Measurements from ENCODE around the gene METTL25B.

The METTL25B gene

DNA sequence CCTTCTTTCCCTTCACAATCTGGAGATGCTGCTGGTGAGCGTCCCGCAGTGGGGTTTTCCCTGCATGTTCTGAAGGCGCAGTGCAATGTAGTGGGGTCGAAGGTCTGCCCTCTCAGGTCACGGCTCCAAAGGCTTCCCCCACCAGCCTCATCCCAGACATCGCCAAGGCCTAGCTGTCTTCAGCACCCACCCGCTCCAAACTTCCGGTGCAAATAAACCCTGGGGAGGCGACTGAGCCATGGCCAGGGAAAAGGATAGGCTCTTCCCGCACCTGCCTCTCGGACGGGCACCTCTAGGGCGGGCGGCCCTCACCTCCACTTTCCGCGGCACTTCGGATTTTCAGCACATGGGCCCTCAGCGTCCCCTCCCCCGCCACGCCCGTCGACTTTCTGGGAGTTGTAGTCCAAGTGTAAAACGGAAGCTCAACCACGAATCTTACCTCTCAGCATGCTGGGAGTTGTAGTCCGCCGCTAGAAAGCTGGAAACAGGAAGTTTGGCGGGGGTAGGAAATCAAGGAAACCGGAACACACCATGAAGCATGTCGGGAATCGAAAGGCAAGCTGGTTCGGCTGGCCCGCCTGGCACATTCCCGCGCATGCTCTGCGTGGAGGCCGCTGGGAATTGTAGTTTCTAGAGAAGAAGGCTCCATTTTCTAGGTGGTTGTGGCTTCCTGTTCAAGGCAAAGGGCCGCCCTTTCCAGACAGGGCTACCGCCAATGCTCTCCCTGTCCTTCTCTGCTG is 12.6 kb downstream of the METTL25B start, which contains the start of gene MRPL24:
Gene MRPL24 (minus strand): TSS at position 348 of the 740 bp plus-strand sequence. CDS start 2,384 bp downstream, outside the sequence.
- Histone ChIP-seq H4K8ac (ENCODE audit: low read depth, low read length) (no peak within 1 kb of the TSS), H2AFZ (ENCODE audit: low read length) (peak within 1 kb of the TSS; percentile 88), H3K4me2 (ENCODE audit: insufficient read depth, low read length, poor library complexity, severe bottlenecking) (peak within 1 kb of the TSS; percentile 59), H3K27ac (replicated peaks; ENCODE audit: low read length) (peak within 1 kb of the TSS; percentile 62), H3K4me3 (ENCODE audit: low read length in 2 of 2) (peak within 1 kb of the TSS; percentile 83 to 91), H3K23ac (ENCODE audit: low read depth, low read length, poor library complexity) (peak within 1 kb of the TSS; percentile 89), H3K27me3 (ENCODE audit: control insufficient read depth in 3 of 3, insufficient read depth in 3 of 3, low read depth in 1 of 3, low read length in 3 of 3) (no peaks in the 10 kb centered on the region), H3K18ac (ENCODE audit: low read length) (peak within 1 kb of the TSS; percentile 53), H2BK12ac (ENCODE audit: low read length) (no peak within 1 kb of the TSS), H3K14ac (ENCODE audit: low read length) (no peak within 1 kb of the TSS), H2BK15ac (ENCODE audit: low read length) (no peak within 1 kb of the TSS), H2AK5ac (ENCODE audit: low read depth, low read length) (peak within 1 kb of the TSS; percentile 2), H3K79me1 (ENCODE audit: low read depth, low read length) (peaks cover 7% of the 10 kb centered on the region), H3K36me3 (replicated peaks in 1 of 2; ENCODE audit: control insufficient read depth in 2 of 2, insufficient read depth in 2 of 2, low read length in 2 of 2) (peaks cover 36 to 76% of the 10 kb centered on the region in 2 donors), H4K91ac (ENCODE audit: low read depth, low read length, poor library complexity) (no peak within 1 kb of the TSS), H3K4ac (ENCODE audit: low read length) (no peak within 1 kb of the TSS), H2BK120ac (ENCODE audit: low read depth, low read length) (no peak within 1 kb of the TSS), H3K9me3 (replicated peaks in 1 of 2; ENCODE audit: control insufficient read depth in 2 of 2, insufficient read depth in 1 of 2, low read depth in 1 of 2, low read length in 2 of 2) (no peaks in the 10 kb centered on the region), H2BK5ac (ENCODE audit: low read length) (no peak within 1 kb of the TSS), H3K4me1 (ENCODE audit: control insufficient read depth in 2 of 2, insufficient read depth in 1 of 2, low read depth in 1 of 2, low read length in 2 of 2) (peaks cover 11 to 16% of the 10 kb centered on the region in 2 donors), H3K9ac (ENCODE audit: low read depth, low read length, poor library complexity) (peak within 1 kb of the TSS; percentile 83)
- DNase-seq (ENCODE audit: low spot score): peak; percentile 99
- no CpG with 5 or more reads among the region's 38 CpGs for WGBS, 2 donors (ENCODE audit: extremely low coverage in 2 of 2, insufficient read length in 2 of 2, insufficient replicate concordance in 1 of 2)

DNA sequence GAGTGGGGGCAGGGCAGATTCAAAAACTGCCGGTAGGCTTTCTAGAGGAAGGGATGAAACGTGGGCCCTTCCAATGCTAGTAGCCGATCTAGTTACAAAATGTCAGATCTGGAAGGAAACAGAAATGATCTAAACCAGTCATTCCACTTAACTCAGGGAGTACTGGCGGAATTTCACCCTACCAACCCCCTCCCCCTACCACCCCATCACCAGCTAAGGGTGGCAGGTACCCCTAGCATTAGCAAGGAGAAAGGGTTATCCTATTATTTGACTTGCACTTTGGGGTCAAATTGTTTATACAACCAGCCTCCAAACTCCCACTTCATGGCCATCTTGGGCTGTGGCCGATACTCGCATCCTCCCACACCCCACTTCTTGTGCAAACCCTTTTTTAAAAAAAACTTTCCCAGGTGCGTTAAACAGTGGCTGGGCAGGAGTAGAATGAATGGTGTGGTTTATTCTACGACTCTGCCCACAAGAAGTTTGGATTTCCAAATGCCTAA is 13.3 kb downstream of the METTL25B start:
- no peak overlapping the region for H3K18ac ChIP-seq (ENCODE audit: low read length)
- peaks cover 7% of the 10 kb centered on the region for H3K79me1 ChIP-seq (ENCODE audit: low read depth, low read length)
- no peak overlapping the region for H4K91ac ChIP-seq (ENCODE audit: low read depth, low read length, poor library complexity)
- DNase-seq (ENCODE audit: low spot score): no peak
- H3K4me2 ChIP-seq (ENCODE audit: insufficient read depth, low read length, poor library complexity, severe bottlenecking): peak overlapping the region; percentile 51
- H3K9ac ChIP-seq (ENCODE audit: low read depth, low read length, poor library complexity): no peak overlapping the region
- H2AFZ ChIP-seq (ENCODE audit: low read length): peak overlapping the region; percentile 71
- no peaks in the 10 kb centered on the region for H3K9me3 ChIP-seq (replicated peaks in 1 of 2; ENCODE audit: control insufficient read depth in 2 of 2, insufficient read depth in 1 of 2, low read depth in 1 of 2, low read length in 2 of 2)
- no peak overlapping the region for H2AK5ac ChIP-seq (ENCODE audit: low read depth, low read length)
- no peak overlapping the region for H2BK120ac ChIP-seq (ENCODE audit: low read depth, low read length)
- no peaks in the 10 kb centered on the region for H3K27me3 ChIP-seq (ENCODE audit: control insufficient read depth in 3 of 3, insufficient read depth in 3 of 3, low read depth in 1 of 3, low read length in 3 of 3)
- no CpG with 5 or more reads among the region's 8 CpGs for WGBS, 2 donors (ENCODE audit: extremely low coverage in 2 of 2, insufficient read length in 2 of 2, insufficient replicate concordance in 1 of 2)
- no peak overlapping the region for H3K14ac ChIP-seq (ENCODE audit: low read length)
- H3K4me3 ChIP-seq (ENCODE audit: low read length in 2 of 2): peak overlapping the region in 1 of 2 donors; percentile 19
- H3K4ac ChIP-seq (ENCODE audit: low read length): no peak overlapping the region
- no peak overlapping the region for H3K23ac ChIP-seq (ENCODE audit: low read depth, low read length, poor library complexity)
- H4K8ac ChIP-seq (ENCODE audit: low read depth, low read length): no peak overlapping the region
- H3K36me3 ChIP-seq (replicated peaks in 1 of 2; ENCODE audit: control insufficient read depth in 2 of 2, insufficient read depth in 2 of 2, low read length in 2 of 2): peaks cover 34 to 71% of the 10 kb centered on the region in 2 donors
- H3K4me1 ChIP-seq (ENCODE audit: control insufficient read depth in 2 of 2, insufficient read depth in 1 of 2, low read depth in 1 of 2, low read length in 2 of 2): peaks cover 16 to 22% of the 10 kb centered on the region in 2 donors
- H2BK5ac ChIP-seq (ENCODE audit: low read length): no peak overlapping the region
- H2BK15ac ChIP-seq (ENCODE audit: low read length): no peak overlapping the region
- no peak overlapping the region for H2BK12ac ChIP-seq (ENCODE audit: low read length)
- peak overlapping the region; percentile 62 for H3K27ac ChIP-seq (replicated peaks; ENCODE audit: low read length)

DNA sequence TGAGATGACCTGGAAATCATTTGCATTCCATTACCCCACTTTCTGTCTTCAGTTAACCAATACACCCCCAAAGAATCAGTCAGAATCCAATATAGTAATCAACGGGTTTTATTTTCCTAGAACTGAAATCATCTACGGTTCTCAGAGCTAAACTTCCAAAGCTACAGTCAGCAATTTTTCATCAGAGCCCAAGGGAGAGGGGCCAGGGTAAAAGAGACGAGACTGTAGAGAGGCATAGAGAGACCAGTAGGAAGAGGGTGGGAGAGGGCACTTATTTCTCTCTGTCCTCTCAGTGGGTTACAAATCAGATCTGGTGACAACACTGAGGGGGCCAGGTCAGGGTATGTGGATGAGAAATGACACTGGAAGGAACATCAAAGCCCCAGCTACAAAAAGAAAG is 13.7 kb downstream of the METTL25B start:
- H2BK5ac ChIP-seq (ENCODE audit: low read length): no peak overlapping the region
- H4K8ac ChIP-seq (ENCODE audit: low read depth, low read length): no peak overlapping the region
- H3K9me3 ChIP-seq (replicated peaks in 1 of 2; ENCODE audit: control insufficient read depth in 2 of 2, insufficient read depth in 1 of 2, low read depth in 1 of 2, low read length in 2 of 2): no peaks in the 10 kb centered on the region
- peaks cover 16 to 24% of the 10 kb centered on the region in 2 donors for H3K4me1 ChIP-seq (ENCODE audit: control insufficient read depth in 2 of 2, insufficient read depth in 1 of 2, low read depth in 1 of 2, low read length in 2 of 2)
- no peak overlapping the region for H2BK12ac ChIP-seq (ENCODE audit: low read length)
- no peak overlapping the region for H3K14ac ChIP-seq (ENCODE audit: low read length)
- WGBS, 2 donors (ENCODE audit: extremely low coverage in 2 of 2, insufficient read length in 2 of 2, insufficient replicate concordance in 1 of 2): no CpG with 5 or more reads among the region's 3 CpGs
- H4K91ac ChIP-seq (ENCODE audit: low read depth, low read length, poor library complexity): no peak overlapping the region
- H2AFZ ChIP-seq (ENCODE audit: low read length): no peak overlapping the region
- DNase-seq (ENCODE audit: low spot score): no peak
- H2AK5ac ChIP-seq (ENCODE audit: low read depth, low read length): no peak overlapping the region
- peaks cover 7% of the 10 kb centered on the region for H3K79me1 ChIP-seq (ENCODE audit: low read depth, low read length)
- H2BK120ac ChIP-seq (ENCODE audit: low read depth, low read length): no peak overlapping the region
- no peak overlapping the region for H2BK15ac ChIP-seq (ENCODE audit: low read length)
- no peak overlapping the region for H3K9ac ChIP-seq (ENCODE audit: low read depth, low read length, poor library complexity)
- H3K4ac ChIP-seq (ENCODE audit: low read length): no peak overlapping the region
- H3K18ac ChIP-seq (ENCODE audit: low read length): no peak overlapping the region
- H3K36me3 ChIP-seq (replicated peaks in 1 of 2; ENCODE audit: control insufficient read depth in 2 of 2, insufficient read depth in 2 of 2, low read length in 2 of 2): peaks cover 32 to 66% of the 10 kb centered on the region in 2 donors
- peak overlapping the region; percentile 62 for H3K27ac ChIP-seq (replicated peaks; ENCODE audit: low read length)
- no peak overlapping the region for H3K4me3 ChIP-seq (ENCODE audit: low read length in 2 of 2)
- no peaks in the 10 kb centered on the region for H3K27me3 ChIP-seq (ENCODE audit: control insufficient read depth in 3 of 3, insufficient read depth in 3 of 3, low read depth in 1 of 3, low read length in 3 of 3)
- H3K4me2 ChIP-seq (ENCODE audit: insufficient read depth, low read length, poor library complexity, severe bottlenecking): no peak overlapping the region
- no peak overlapping the region for H3K23ac ChIP-seq (ENCODE audit: low read depth, low read length, poor library complexity)

DNA sequence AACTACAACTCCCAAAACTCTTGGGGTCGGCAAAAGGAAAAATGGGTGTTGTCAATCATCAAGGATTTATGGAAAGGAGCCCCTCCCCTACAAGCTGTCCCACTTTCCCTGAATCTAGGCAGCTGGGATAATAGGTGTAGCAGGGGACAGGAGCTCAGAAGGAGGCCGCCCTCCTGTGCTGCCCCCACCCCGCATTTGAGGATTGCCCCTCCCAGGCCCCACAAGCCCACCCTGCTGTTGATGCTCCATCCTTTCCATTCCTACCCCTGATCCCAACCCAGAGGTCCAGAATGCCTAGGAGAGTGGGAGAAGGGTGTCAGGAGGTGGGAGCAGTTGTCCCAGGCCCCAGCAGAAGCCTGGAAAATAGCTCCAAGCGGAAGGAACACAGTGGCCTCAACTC is 14.5 kb downstream of the METTL25B start:
- Histone ChIP-seq H3K36me3 (replicated peaks in 1 of 2; ENCODE audit: control insufficient read depth in 2 of 2, insufficient read depth in 2 of 2, low read length in 2 of 2) (peaks cover 26 to 58% of the 10 kb centered on the region in 2 donors), H3K4me3 (ENCODE audit: low read length in 2 of 2) (no peak overlapping the region), H3K9me3 (replicated peaks in 1 of 2; ENCODE audit: control insufficient read depth in 2 of 2, insufficient read depth in 1 of 2, low read depth in 1 of 2, low read length in 2 of 2) (no peaks in the 10 kb centered on the region), H3K23ac (ENCODE audit: low read depth, low read length, poor library complexity) (no peak overlapping the region), H3K14ac (ENCODE audit: low read length) (no peak overlapping the region), H3K4me2 (ENCODE audit: insufficient read depth, low read length, poor library complexity, severe bottlenecking) (no peak overlapping the region), H3K9ac (ENCODE audit: low read depth, low read length, poor library complexity) (no peak overlapping the region), H3K27ac (replicated peaks; ENCODE audit: low read length) (no peak overlapping the region), H3K4ac (ENCODE audit: low read length) (no peak overlapping the region), H4K91ac (ENCODE audit: low read depth, low read length, poor library complexity) (no peak overlapping the region), H2BK5ac (ENCODE audit: low read length) (no peak overlapping the region), H2BK120ac (ENCODE audit: low read depth, low read length) (no peak overlapping the region), H3K4me1 (ENCODE audit: control insufficient read depth in 2 of 2, insufficient read depth in 1 of 2, low read depth in 1 of 2, low read length in 2 of 2) (peaks cover 19 to 31% of the 10 kb centered on the region in 2 donors), H2AFZ (ENCODE audit: low read length) (no peak overlapping the region), H3K79me1 (ENCODE audit: low read depth, low read length) (peaks cover 7% of the 10 kb centered on the region), H3K18ac (ENCODE audit: low read length) (no peak overlapping the region), H2BK15ac (ENCODE audit: low read length) (no peak overlapping the region), H4K8ac (ENCODE audit: low read depth, low read length) (no peak overlapping the region), H2AK5ac (ENCODE audit: low read depth, low read length) (no peak overlapping the region), H2BK12ac (ENCODE audit: low read length) (no peak overlapping the region), H3K27me3 (ENCODE audit: control insufficient read depth in 3 of 3, insufficient read depth in 3 of 3, low read depth in 1 of 3, low read length in 3 of 3) (no peaks in the 10 kb centered on the region)
- DNase-seq (ENCODE audit: low spot score): no peak
- WGBS, 2 donors (ENCODE audit: extremely low coverage in 2 of 2, insufficient read length in 2 of 2, insufficient replicate concordance in 1 of 2): no CpG with 5 or more reads among the region's 4 CpGs

Data from neuronal stem cell (in vitro differentiated cells).